Measurements from ENCODE around the gene CBL. TPM values are rescaled to one million over a fixed set of nuclear protein-coding genes. Genes with fewer than 3 reads are reported as not detected.

CBL gene
- total RNA-seq, 1 experiment from 2014 or later = 45.6 TPM

DNA sequence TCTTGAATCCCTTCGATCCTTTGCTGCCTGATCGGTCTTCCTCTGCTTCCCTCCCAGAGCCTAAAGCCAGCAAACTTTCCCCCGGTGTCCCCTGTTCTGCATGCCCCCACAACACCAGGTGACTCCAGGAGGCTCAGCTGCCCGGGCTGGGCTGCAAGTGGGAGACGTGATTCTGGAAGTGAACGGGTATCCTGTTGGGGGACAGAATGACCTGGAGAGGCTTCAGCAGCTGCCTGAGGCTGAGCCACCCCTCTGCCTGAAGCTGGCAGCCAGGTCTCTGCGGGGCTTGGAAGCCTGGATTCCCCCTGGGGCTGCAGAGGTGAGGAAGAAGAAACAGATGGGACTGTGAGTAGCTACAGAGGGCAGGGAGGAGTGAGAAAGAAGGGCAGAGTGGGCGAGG is 17.3 kb upstream of the CBL start:
- CTCF ChIA-PET = interaction anchor here (1.2 kb wide), 1 partner anchor 17 kb away, joined by 6 read pairs; the partner anchor contains the start of gene CBL
- DNase-seq (ENCODE audit: low spot score) = no peak
- Mint-ChIP-seq H3K4me3 (no peak overlapping the region), H3K4me1 (no peaks in the 10 kb centered on the region), H3K9me3 (no peaks in the 10 kb centered on the region), H3K36me3 (no peaks in the 10 kb centered on the region), H3K27me3 (ENCODE audit: low read depth) (no peaks in the 10 kb centered on the region; the same call in 1 of the 2 replicates), H3K27ac (no peak overlapping the region)
- ATAC-seq = no peak
- POLR2A ChIA-PET = no interaction called here
- no peak for TF ChIP-seq ZNF396 (CRISPR knock-in tag; IDR thresholded peaks at IDR 0.05; ENCODE audit: borderline replicate concordance)
- no peak for TF ChIP-seq MXD4 (CRISPR knock-in tag; IDR thresholded peaks at IDR 0.05; ENCODE audit: borderline replicate concordance)
- no peak for TF ChIP-seq ESRRA (CRISPR knock-in tag; IDR thresholded peaks at IDR 0.05; ENCODE audit: borderline replicate concordance)
- TF ChIP-seq, protein P1, sequence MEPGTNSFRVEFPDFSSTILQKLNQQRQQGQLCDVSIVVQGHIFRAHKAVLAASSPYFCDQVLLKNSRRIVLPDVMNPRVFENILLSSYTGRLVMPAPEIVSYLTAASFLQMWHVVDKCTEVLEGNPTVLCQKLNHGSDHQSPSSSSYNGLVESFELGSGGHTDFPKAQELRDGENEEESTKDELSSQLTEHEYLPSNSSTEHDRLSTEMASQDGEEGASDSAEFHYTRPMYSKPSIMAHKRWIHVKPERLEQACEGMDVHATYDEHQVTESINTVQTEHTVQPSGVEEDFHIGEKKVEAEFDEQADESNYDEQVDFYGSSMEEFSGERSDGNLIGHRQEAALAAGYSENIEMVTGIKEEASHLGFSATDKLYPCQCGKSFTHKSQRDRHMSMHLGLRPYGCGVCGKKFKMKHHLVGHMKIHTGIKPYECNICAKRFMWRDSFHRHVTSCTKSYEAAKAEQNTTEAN (CRISPR knock-in tag; IDR thresholded peaks at IDR 0.05) = no peak
- TF ChIP-seq, protein P2, sequence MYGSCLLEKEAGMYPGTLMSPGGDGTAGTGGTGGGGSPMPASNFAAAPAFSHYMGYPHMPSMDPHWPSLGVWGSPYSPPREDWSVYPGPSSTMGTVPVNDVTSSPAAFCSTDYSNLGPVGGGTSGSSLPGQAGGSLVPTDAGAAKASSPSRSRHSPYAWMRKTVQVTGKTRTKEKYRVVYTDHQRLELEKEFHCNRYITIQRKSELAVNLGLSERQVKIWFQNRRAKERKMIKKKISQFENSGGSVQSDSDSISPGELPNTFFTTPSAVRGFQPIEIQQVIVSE (CRISPR knock-in tag; IDR thresholded peaks at IDR 0.05; ENCODE audit: borderline replicate concordance) = no peak
- no peak for TF ChIP-seq FOXK1 (CRISPR knock-in tag; IDR thresholded peaks at IDR 0.05)

- no peak overlapping the region for H3K27ac Mint-ChIP-seq
- H3K27me3 Mint-ChIP-seq (ENCODE audit: low read depth) = no peaks in the 10 kb centered on the region; the same call in 1 of the 2 replicates
- no peak for TF ChIP-seq E2F5 (CRISPR knock-in tag; IDR thresholded peaks at IDR 0.05)
- TF ChIP-seq HMGXB4 (CRISPR knock-in tag; IDR thresholded peaks at IDR 0.05) = no peak
- TF ChIP-seq, protein P3, sequence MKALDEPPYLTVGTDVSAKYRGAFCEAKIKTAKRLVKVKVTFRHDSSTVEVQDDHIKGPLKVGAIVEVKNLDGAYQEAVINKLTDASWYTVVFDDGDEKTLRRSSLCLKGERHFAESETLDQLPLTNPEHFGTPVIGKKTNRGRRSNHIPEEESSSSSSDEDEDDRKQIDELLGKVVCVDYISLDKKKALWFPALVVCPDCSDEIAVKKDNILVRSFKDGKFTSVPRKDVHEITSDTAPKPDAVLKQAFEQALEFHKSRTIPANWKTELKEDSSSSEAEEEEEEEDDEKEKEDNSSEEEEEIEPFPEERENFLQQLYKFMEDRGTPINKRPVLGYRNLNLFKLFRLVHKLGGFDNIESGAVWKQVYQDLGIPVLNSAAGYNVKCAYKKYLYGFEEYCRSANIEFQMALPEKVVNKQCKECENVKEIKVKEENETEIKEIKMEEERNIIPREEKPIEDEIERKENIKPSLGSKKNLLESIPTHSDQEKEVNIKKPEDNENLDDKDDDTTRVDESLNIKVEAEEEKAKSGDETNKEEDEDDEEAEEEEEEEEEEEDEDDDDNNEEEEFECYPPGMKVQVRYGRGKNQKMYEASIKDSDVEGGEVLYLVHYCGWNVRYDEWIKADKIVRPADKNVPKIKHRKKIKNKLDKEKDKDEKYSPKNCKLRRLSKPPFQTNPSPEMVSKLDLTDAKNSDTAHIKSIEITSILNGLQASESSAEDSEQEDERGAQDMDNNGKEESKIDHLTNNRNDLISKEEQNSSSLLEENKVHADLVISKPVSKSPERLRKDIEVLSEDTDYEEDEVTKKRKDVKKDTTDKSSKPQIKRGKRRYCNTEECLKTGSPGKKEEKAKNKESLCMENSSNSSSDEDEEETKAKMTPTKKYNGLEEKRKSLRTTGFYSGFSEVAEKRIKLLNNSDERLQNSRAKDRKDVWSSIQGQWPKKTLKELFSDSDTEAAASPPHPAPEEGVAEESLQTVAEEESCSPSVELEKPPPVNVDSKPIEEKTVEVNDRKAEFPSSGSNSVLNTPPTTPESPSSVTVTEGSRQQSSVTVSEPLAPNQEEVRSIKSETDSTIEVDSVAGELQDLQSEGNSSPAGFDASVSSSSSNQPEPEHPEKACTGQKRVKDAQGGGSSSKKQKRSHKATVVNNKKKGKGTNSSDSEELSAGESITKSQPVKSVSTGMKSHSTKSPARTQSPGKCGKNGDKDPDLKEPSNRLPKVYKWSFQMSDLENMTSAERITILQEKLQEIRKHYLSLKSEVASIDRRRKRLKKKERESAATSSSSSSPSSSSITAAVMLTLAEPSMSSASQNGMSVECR (CRISPR knock-in tag; IDR thresholded peaks at IDR 0.05; ENCODE audit: borderline replicate concordance) = no peak
- no peak for TF ChIP-seq ATF1 (CRISPR knock-in tag; IDR thresholded peaks at IDR 0.05)
- TF ChIP-seq ZNF396 (CRISPR knock-in tag; IDR thresholded peaks at IDR 0.05; ENCODE audit: borderline replicate concordance) = no peak
- no peak for TF ChIP-seq ERG (CRISPR knock-in tag; IDR thresholded peaks at IDR 0.05)
- TF ChIP-seq EMX1 (CRISPR knock-in tag; IDR thresholded peaks at IDR 0.05) = no peak
- TF ChIP-seq NFE2L1 (CRISPR knock-in tag; IDR thresholded peaks at IDR 0.05) = no peak
- no peak for TF ChIP-seq GRHL2 (CRISPR knock-in tag; IDR thresholded peaks at IDR 0.05; ENCODE audit: insufficient replicate concordance, severe bottlenecking)
- TF ChIP-seq ESRRA (CRISPR knock-in tag; IDR thresholded peaks at IDR 0.05; ENCODE audit: borderline replicate concordance) = no peak
- ChIA-PET POLR2A (no interaction called here), CTCF (interaction anchor here (1.0 to 1.2 kb wide), 2 partner anchors 17 to 25 kb away, joined by 3 to 6 read pairs; partner anchors contain the start of gene CBL)
- no peak overlapping the region for H3K4me3 Mint-ChIP-seq
- DNase-seq (ENCODE audit: low spot score) (no peak), ATAC-seq (peak; percentile 64)
- H3K9me3 Mint-ChIP-seq = no peaks in the 10 kb centered on the region
- H3K36me3 Mint-ChIP-seq = no peaks in the 10 kb centered on the region
- no peaks in the 10 kb centered on the region for H3K4me1 Mint-ChIP-seq
Measured at GRCh38 chr11:119189393-119189792, 16.7 kb upstream of the CBL start.
